Subcutaneous abdominal adipose tissue (tissue), 5 donors: Measurements from ENCODE around the gene RPH3AL.
A peak's percentile ranks its signal among the peaks of the same experiment; 100 is the strongest.

Experiments
- H3K27ac ChIP-seq: one replicate; pipeline ENCODE4 v1.7.0; 2013; ENCODE audit warnings: low read depth, mild to moderate bottlenecking, inconsistent platforms, low read length, moderate library complexity
- H3K27me3 ChIP-seq, 5 donors: one replicate each; pipeline ENCODE4 v1.7.0; 2013; ENCODE audit warnings: low read length in 5 of 5, inconsistent platforms in 1 of 5; ENCODE audit not compliant: control insufficient read depth in 5 of 5, insufficient read depth in 4 of 5
- H3K36me3 ChIP-seq, 5 donors: one replicate each; pipeline ENCODE4 v1.7.0; 2013; ENCODE audit warnings: low read length in 5 of 5; ENCODE audit not compliant: control insufficient read depth in 5 of 5, insufficient read depth in 5 of 5
- H3K4me1 ChIP-seq, 5 donors: one replicate each; pipeline ENCODE4 v1.7.0; 2013; ENCODE audit warnings: low read length in 5 of 5, mild to moderate bottlenecking in 3 of 5, moderate library complexity in 1 of 5; ENCODE audit not compliant: control insufficient read depth in 5 of 5, insufficient read depth in 5 of 5
- H3K4me3 ChIP-seq, 5 donors: one replicate each; pipeline ENCODE4 v1.7.0; 2013; ENCODE audit warnings: low read length in 5 of 5, low read depth in 1 of 5
- H3K9ac ChIP-seq, 5 donors: one replicate each; pipeline ENCODE4 v1.7.0; 2013; ENCODE audit warnings: low read length in 5 of 5, mild to moderate bottlenecking in 4 of 5, moderate library complexity in 3 of 5
- H3K9me3 ChIP-seq, 5 donors: one replicate each; pipeline ENCODE4 v1.7.0; 2013; ENCODE audit warnings: low read length in 5 of 5; ENCODE audit not compliant: control insufficient read depth in 5 of 5
- donor health status: healthy.
- donor health status: healthy.
- donor health status: healthy.
- donor health status: healthy.
- donor health status: healthy.

The RPH3AL gene

GRCh38 chr17:305090-305976 is 47.3 kb downstream of the RPH3AL start:
- Histone ChIP-seq H3K9me3 (no peaks in the 10 kb centered on the region), H3K27ac (no peak overlapping the region), H3K36me3 (peaks cover 0 to 13% (median 0%) of the 10 kb centered on the region in 5 donors), H3K4me1 (peaks cover 4 to 45% (median 30%) of the 10 kb centered on the region in 5 donors), H3K4me3 (no peak overlapping the region), H3K9ac (no peak overlapping the region), H3K27me3 (no peaks in the 10 kb centered on the region)

- peaks cover 0 to 13% (median 0%) of the 10 kb centered on the region in 5 donors for H3K36me3 ChIP-seq
- H3K27ac ChIP-seq = no peak overlapping the region
- H3K27me3 ChIP-seq = no peaks in the 10 kb centered on the region
- no peaks in the 10 kb centered on the region for H3K9me3 ChIP-seq
- H3K9ac ChIP-seq = peak overlapping the region in 3 of 5 donors; percentile 54 to 76 (median 59)
- peaks cover 4 to 43% (median 34%) of the 10 kb centered on the region in 5 donors for H3K4me1 ChIP-seq
- peak overlapping the region in 1 of 5 donors; percentile 17 for H3K4me3 ChIP-seq
Observed at GRCh38 chr17:304461-304860, 48.1 kb downstream of the RPH3AL start.

GRCh38 chr17:303168-303567 is 49.4 kb downstream of the RPH3AL start:
- Histone ChIP-seq H3K4me1 (peaks cover 4 to 51% (median 45%) of the 10 kb centered on the region in 5 donors), H3K9me3 (no peaks in the 10 kb centered on the region), H3K9ac (no peak overlapping the region), H3K27ac (peak overlapping the region; percentile 20), H3K4me3 (no peak overlapping the region), H3K36me3 (peaks cover 0 to 13% (median 0%) of the 10 kb centered on the region in 5 donors), H3K27me3 (no peaks in the 10 kb centered on the region)

GRCh38 chr17:302300-302698 is 50.3 kb downstream of the RPH3AL start:
- Histone ChIP-seq H3K27me3 (no peaks in the 10 kb centered on the region), H3K27ac (peak overlapping the region; percentile 46), H3K9me3 (no peaks in the 10 kb centered on the region), H3K9ac (peak overlapping the region in 2 of 5 donors; percentile 49 to 55), H3K36me3 (peaks cover 0 to 14% (median 0%) of the 10 kb centered on the region in 5 donors), H3K4me3 (peak overlapping the region in 2 of 5 donors; percentile 27 to 44), H3K4me1 (peaks cover 4 to 43% (median 37%) of the 10 kb centered on the region in 5 donors)

DNA sequence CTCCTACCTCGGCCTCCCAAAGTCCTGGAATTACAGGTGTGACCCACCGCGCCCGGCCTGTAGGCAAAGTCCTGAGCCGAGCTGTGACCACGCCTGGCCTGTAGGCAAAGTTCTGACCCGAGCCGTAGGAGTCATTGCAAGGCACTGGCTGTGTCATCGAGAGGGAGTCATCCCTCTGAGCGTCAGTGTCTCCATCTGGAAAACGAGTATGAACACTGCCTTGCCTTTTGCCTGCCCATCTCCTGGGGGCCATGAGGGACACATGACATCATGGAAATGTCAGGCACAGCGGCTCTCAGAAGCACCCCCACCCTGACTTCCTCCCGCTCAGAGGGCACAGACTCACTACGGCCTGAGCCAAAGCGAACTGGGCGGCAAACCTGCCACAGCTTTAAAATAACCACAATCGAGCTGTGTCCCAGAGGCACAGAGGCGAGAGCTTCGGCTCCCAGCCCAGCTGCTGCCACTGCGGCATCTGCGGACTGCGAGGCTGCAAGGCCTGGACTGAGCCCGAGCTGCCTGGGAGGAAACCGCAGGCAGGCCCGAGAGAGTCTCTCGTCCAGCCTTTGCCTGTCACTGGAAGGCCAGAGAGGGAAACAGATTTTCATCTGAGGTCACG is 50.8 kb downstream of the RPH3AL start:
- Histone ChIP-seq H3K27me3 (no peaks in the 10 kb centered on the region), H3K9ac (peak overlapping the region in 2 of 5 donors; percentile 48 to 49), H3K27ac (peak overlapping the region; percentile 46), H3K4me1 (peaks cover 4 to 38% (median 35%) of the 10 kb centered on the region in 5 donors), H3K4me3 (peak overlapping the region in 2 of 5 donors; percentile 27 to 44), H3K9me3 (no peaks in the 10 kb centered on the region), H3K36me3 (peaks cover 0 to 19% (median 0%) of the 10 kb centered on the region in 5 donors)

- peaks cover 0 to 24% (median 0%) of the 10 kb centered on the region in 5 donors for H3K36me3 ChIP-seq
- no peaks in the 10 kb centered on the region for H3K9me3 ChIP-seq
- no peak overlapping the region for H3K9ac ChIP-seq
- H3K27ac ChIP-seq = no peak overlapping the region
- no peaks in the 10 kb centered on the region for H3K27me3 ChIP-seq
- H3K4me3 ChIP-seq = no peak overlapping the region
- peaks cover 4 to 36% (median 34%) of the 10 kb centered on the region in 5 donors for H3K4me1 ChIP-seq
Observed at GRCh38 chr17:300881-301280, 51.7 kb downstream of the RPH3AL start.

DNA sequence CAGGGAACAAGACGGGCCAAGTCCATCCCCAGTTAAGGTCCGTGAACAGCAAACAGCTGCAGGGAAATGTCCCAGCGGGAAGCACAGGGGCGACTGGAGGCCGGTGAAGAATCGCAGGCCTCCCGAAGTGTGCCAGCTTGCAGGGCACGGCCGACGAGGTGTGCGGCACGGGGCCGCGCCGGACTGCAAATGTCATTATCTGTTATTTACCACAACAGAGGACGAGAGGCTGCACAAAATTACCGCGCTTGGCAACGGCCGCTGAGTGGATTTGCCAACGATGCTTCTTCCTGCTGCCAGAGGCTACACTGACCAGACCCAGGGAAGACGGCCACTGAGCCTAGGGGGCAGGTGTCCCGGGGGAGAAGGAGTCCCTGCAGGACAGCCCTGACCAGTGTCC is 53.1 kb downstream of the RPH3AL start:
- no peak overlapping the region for H3K4me3 ChIP-seq
- no peaks in the 10 kb centered on the region for H3K9me3 ChIP-seq
- H3K36me3 ChIP-seq = peaks cover 0 to 24% (median 0%) of the 10 kb centered on the region in 5 donors
- H3K9ac ChIP-seq = no peak overlapping the region
- no peaks in the 10 kb centered on the region for H3K27me3 ChIP-seq
- no peak overlapping the region for H3K27ac ChIP-seq
- H3K4me1 ChIP-seq = peaks cover 4 to 36% (median 34%) of the 10 kb centered on the region in 5 donors

DNA sequence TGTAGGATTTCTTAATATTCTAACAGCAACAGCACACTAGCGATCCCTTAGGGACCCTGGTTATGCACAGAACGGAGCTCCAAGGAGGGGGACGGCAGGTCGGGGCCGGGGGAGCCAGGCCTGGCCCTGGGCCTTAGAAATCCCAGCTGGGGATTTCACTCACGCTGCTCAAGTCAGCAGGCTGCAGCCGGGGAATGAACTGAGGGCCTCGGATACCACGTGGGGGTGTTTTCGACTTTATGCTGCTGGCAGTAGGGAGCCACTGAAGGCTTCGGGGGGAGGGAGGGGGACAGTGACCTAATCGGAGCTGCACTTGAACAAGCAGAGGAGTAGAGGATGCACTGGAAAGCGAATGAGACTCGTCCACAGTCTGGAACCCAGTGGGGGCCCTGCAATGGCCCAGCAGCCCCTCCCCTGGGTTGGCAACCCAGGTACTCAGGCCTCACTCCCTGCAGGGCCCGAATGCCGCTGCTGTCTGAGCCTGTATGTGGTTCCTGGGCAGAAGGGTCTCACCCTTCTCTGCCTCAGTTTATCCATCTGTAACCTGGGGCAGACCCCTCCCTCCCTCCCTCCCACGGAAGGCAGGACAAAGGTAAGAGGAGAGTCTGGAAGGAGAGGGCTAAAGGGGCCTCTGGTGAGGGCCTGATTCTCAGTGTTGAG is 53.7 kb downstream of the RPH3AL start:
- Histone ChIP-seq H3K27ac (no peak overlapping the region), H3K9ac (no peak overlapping the region), H3K27me3 (no peaks in the 10 kb centered on the region), H3K9me3 (no peaks in the 10 kb centered on the region), H3K36me3 (peaks cover 0 to 24% (median 0%) of the 10 kb centered on the region in 5 donors), H3K4me1 (peaks cover 0 to 30% (median 28%) of the 10 kb centered on the region in 5 donors), H3K4me3 (peak overlapping the region in 1 of 5 donors; percentile 28)

- Histone ChIP-seq H3K9ac (no peak overlapping the region), H3K27me3 (no peaks in the 10 kb centered on the region), H3K9me3 (no peaks in the 10 kb centered on the region), H3K36me3 (peaks cover 0 to 20% (median 0%) of the 10 kb centered on the region in 5 donors), H3K4me3 (no peak overlapping the region), H3K27ac (no peak overlapping the region), H3K4me1 (peaks cover 0 to 28% (median 27%) of the 10 kb centered on the region in 5 donors)
Observed at GRCh38 chr17:297758-298157, 54.8 kb downstream of the RPH3AL start.
